OCI-LY7 (cell line): Measurements from ENCODE around the gene PCGF5. TPM values are rescaled to one million over a fixed set of nuclear protein-coding genes. Genes with fewer than 3 reads are reported as not detected.

Experiments used
- BruUV-seq: library from RNA; stranded (reverse); fragments of 400-500 nt; replicated peaks from 2 replicates; lab custom pipeline; 2021; lab: Mats Ljungman, UMichigan
- CTCF ChIA-PET: fragments of 300-600 bp; sonication (Branson Sonifier 250); formaldehyde crosslinking; loops from one replicate; lab custom pipeline; 2022; ENCODE audit warnings: antibody characterized with exemption; ENCODE audit not compliant: unreplicated experiment; lab: Charles Lee
- POLR2A ChIA-PET: fragments of 300-600 bp; sonication (Branson Sonifier 250); formaldehyde crosslinking; loops from one replicate; lab custom pipeline; 2022; ENCODE audit warnings: antibody characterized with exemption; lab: Charles Lee
- DNase-seq: peaks from one replicate; pipeline ENCODE4 v3.0.0-alpha.2; 2015; ENCODE audit warnings: low spot score
- H2AFZ ChIP-seq: fragments of 200-600 bp; sonication (generic), shearing (Covaris generic); 2 replicates; pipeline ENCODE4 v1.6.1; 2014; ENCODE audit warnings: mild to moderate bottlenecking, antibody characterized with exemption, low read length, moderate library complexity
- H3K27ac ChIP-seq: fragments of 200-600 bp; sonication (generic); 2 replicates; pipeline ENCODE4 v1.5.1; 2014; ENCODE audit warnings: mixed run types, low read depth, mild to moderate bottlenecking, moderate library complexity, low read length, inconsistent platforms; ENCODE audit not compliant: poor library complexity, severe bottlenecking
- H3K36me3 ChIP-seq: fragments of 200-600 bp; sonication (generic); 2 replicates; pipeline ENCODE4 v1.6.1; 2014; ENCODE audit warnings: mild to moderate bottlenecking, antibody characterized with exemption, low read length, moderate library complexity, mixed read lengths; ENCODE audit not compliant: insufficient read depth
- H3K4me1 ChIP-seq: fragments of 200-600 bp; sonication (generic); 2 replicates; pipeline ENCODE4 v1.5.1; 2014; ENCODE audit warnings: mild to moderate bottlenecking, low read length; ENCODE audit not compliant: insufficient read depth, poor library complexity, severe bottlenecking
- H3K4me2 ChIP-seq: fragments of 200-600 bp; sonication (generic); 2 replicates; pipeline ENCODE4 v1.6.1; 2014; ENCODE audit warnings: mild to moderate bottlenecking, low read length
- H3K4me3 ChIP-seq: fragments of 200-600 bp; sonication (generic); 2 replicates; pipeline ENCODE4 v1.5.1; 2014; ENCODE audit warnings: mild to moderate bottlenecking, low read depth, low read length; ENCODE audit not compliant: poor library complexity, severe bottlenecking
- H3K79me2 ChIP-seq: fragments of 200-600 bp; sonication (generic); 2 replicates; pipeline ENCODE4 v1.6.1; 2016; ENCODE audit warnings: low read depth, mild to moderate bottlenecking, low read length, moderate library complexity, mixed read lengths; ENCODE audit not compliant: insufficient read depth
- H3K9me2 ChIP-seq: fragments of 200-600 bp; sonication (generic); 2 replicates; pipeline ENCODE4 v1.6.1; 2016; ENCODE audit warnings: mild to moderate bottlenecking, low read length, mixed read lengths; ENCODE audit not compliant: insufficient read depth
- H3K9me3 ChIP-seq: fragments of 200-600 bp; sonication (generic); 2 replicates; pipeline ENCODE4 v1.6.1; 2014; ENCODE audit warnings: mild to moderate bottlenecking, mixed run types, low read length, mixed read lengths
- H4K20me1 ChIP-seq: fragments of 200-600 bp; sonication (generic); 2 replicates; pipeline ENCODE4 v1.6.1; 2014; ENCODE audit warnings: mild to moderate bottlenecking, antibody characterized with exemption, low read length, moderate library complexity, mixed read lengths; ENCODE audit not compliant: insufficient read depth
- CTCF ChIP-seq: fragments of 200-600 bp; sonication (generic); conservative IDR thresholded peaks from 2 replicates; pipeline ENCODE4 v1.5.1; 2014; ENCODE audit warnings: mild to moderate bottlenecking, antibody characterized with exemption, low read length, moderate library complexity, mixed read lengths
- EZH2phosphoT487 ChIP-seq: fragments of 200-600 bp; sonication (generic); IDR thresholded peaks from 2 replicates; pipeline ENCODE4 v1.6.1; 2018; ENCODE audit warnings: low read depth, borderline replicate concordance, mild to moderate bottlenecking, mixed run types, antibody characterized with exemption, low read length, moderate library complexity, mixed read lengths
- intact Hi-C: fragments of 100-400 bp; cut with micrococcal nuclease; formaldehyde crosslinking; loops from one replicate; pipeline ENCODE4 v1.10.0; 2022; ENCODE audit not compliant: unreplicated experiment
- total RNA-seq, 2 experiments: library from RNA; depleted of rRNA in 1 of 2; stranded (reverse); fragments of >200 nt in 1 of 2; shearing (Covaris generic) in 1 of 2; gene quantifications; 2 replicates each; pipeline ENCODE4 v1.2.3, GENCODE V29; 2014 to 2022

PCGF5 gene
- total RNA-seq, 2 experiments from 2014 or later, result 25.1 to 40.9 TPM

- intact Hi-C loops, result no loop called here
- ChIA-PET CTCF (no interaction called here), POLR2A (interaction anchor here (0.6 to 1.5 kb wide), 3 partner anchors 10 to 492 kb away, joined by 3 to 7 read pairs (median 4); no protein-coding TSS in a partner anchor)
- TF ChIP-seq EZH2phosphoT487 (no peak), CTCF (no peak)
- Histone ChIP-seq H3K4me3 (no peak overlapping the region), H3K4me1 (peaks cover 20% of the 10 kb centered on the region), H3K27ac (no peak overlapping the region), H3K9me3 (no peaks in the 10 kb centered on the region), H3K4me2 (no peak overlapping the region), H3K79me2 (peaks cover 26% of the 10 kb centered on the region; the same call in 1 of the 2 replicates), H3K9me2 (no peaks in the 10 kb centered on the region), H2AFZ (no peak overlapping the region), H3K36me3 (peaks cover 36% of the 10 kb centered on the region), H4K20me1 (peaks cover 10% of the 10 kb centered on the region; the same call in 1 of the 2 replicates)
- DNase-seq, result no peak
- BruUV-seq, result no TSS peak
These were observed 5.6 kb downstream of the PCGF5 start for GRCh38 chr10:91226093-91226492.

- peaks cover 36% of the 10 kb centered on the region for H3K36me3 ChIP-seq
- ChIA-PET POLR2A (interaction anchor here (0.5 to 1.0 kb wide), 3 partner anchors 21 to 196 kb away, joined by 3 to 4 read pairs (median 3); no protein-coding TSS in a partner anchor), CTCF (interaction anchor here (0.7 kb wide), 1 partner anchor 64 kb away, joined by 3 read pairs; no protein-coding TSS in a partner anchor)
- TF ChIP-seq CTCF (no peak), EZH2phosphoT487 (no peak)
- peaks cover 8% of the 10 kb centered on the region for H3K4me1 ChIP-seq
- peaks cover 12% of the 10 kb centered on the region; the same call in 1 of the 2 replicates for H3K79me2 ChIP-seq
- no peak overlapping the region for H2AFZ ChIP-seq
- H3K9me2 ChIP-seq, result no peaks in the 10 kb centered on the region
- intact Hi-C loops, result no loop called here
- BruUV-seq, result no TSS peak
- H3K4me3 ChIP-seq, result no peak overlapping the region
- no peaks in the 10 kb centered on the region for H3K9me3 ChIP-seq
- H3K27ac ChIP-seq, result no peak overlapping the region
- peaks cover 2% of the 10 kb centered on the region; the same call in 1 of the 2 replicates for H4K20me1 ChIP-seq
- DNase-seq, result no peak
- no peak overlapping the region for H3K4me2 ChIP-seq
These were observed 7.1 kb downstream of the PCGF5 start for GRCh38 chr10:91227576-91227975.

- H3K27ac ChIP-seq, result no peak overlapping the region
- ChIA-PET POLR2A (interaction anchor here (0.6 to 1.0 kb wide), 4 partner anchors 10 to 66 kb away, joined by 3 to 6 read pairs (median 4); no protein-coding TSS in a partner anchor), CTCF (no interaction called here)
- no peaks in the 10 kb centered on the region for H4K20me1 ChIP-seq
- no peak for DNase-seq
- intact Hi-C loops, result no loop called here
- H3K4me1 ChIP-seq, result peaks cover 2% of the 10 kb centered on the region
- no peaks in the 10 kb centered on the region for H3K9me2 ChIP-seq
- no peak overlapping the region for H2AFZ ChIP-seq
- TF ChIP-seq CTCF (no peak), EZH2phosphoT487 (no peak)
- no peak overlapping the region for H3K4me2 ChIP-seq
- peaks cover 5% of the 10 kb centered on the region; the same call in 1 of the 2 replicates for H3K79me2 ChIP-seq
- H3K4me3 ChIP-seq, result no peak overlapping the region
- peaks cover 22% of the 10 kb centered on the region for H3K36me3 ChIP-seq
- BruUV-seq, result no TSS peak
- no peaks in the 10 kb centered on the region for H3K9me3 ChIP-seq
These were observed 9.2 kb downstream of the PCGF5 start for GRCh38 chr10:91229683-91230082.
